ENCODE results near the gene PTPRK.

PTPRK gene

DNA sequence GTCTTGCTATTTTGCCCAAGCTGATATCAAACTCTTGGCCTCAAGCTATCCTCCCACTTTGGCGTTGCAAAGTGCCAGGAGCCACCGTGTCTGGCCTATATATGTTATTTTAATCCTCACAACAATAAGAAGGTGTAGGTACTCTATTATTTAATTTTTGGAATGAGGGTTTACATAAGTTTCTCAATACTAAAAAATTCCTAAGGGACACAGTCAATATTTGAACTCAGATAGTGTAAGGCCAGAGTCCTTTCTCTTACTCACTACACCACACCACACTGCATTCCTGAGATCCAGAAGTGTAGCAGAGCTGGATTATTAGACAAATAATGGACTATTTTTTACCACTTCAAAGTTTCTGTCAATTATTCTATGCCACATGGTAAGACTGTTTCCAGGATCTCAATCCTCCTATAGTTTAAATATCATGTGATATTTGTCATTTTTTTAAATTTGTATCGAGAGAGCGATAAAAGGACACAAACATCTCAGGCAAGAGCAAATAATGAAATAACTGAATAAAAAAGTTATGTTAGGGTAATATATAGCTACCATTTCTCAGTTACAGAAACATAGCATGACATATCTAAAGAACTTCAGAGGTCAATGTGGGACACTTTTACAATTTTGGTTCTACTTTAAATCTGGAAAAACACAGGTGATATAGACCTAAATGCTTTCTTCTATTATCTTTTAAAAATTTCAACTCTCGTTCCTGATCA lies 457.4 kb downstream of the PTPRK start:
- Histone ChIP-seq H3K27ac (no peak overlapping the region), H3K4me3 (no peak overlapping the region)
- TF ChIP-seq, protein P1, sequence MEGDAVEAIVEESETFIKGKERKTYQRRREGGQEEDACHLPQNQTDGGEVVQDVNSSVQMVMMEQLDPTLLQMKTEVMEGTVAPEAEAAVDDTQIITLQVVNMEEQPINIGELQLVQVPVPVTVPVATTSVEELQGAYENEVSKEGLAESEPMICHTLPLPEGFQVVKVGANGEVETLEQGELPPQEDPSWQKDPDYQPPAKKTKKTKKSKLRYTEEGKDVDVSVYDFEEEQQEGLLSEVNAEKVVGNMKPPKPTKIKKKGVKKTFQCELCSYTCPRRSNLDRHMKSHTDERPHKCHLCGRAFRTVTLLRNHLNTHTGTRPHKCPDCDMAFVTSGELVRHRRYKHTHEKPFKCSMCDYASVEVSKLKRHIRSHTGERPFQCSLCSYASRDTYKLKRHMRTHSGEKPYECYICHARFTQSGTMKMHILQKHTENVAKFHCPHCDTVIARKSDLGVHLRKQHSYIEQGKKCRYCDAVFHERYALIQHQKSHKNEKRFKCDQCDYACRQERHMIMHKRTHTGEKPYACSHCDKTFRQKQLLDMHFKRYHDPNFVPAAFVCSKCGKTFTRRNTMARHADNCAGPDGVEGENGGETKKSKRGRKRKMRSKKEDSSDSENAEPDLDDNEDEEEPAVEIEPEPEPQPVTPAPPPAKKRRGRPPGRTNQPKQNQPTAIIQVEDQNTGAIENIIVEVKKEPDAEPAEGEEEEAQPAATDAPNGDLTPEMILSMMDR (IDR thresholded peaks at IDR 0.05): no peak
- no peak for DNase-seq (ENCODE audit: low spot score)

DNA sequence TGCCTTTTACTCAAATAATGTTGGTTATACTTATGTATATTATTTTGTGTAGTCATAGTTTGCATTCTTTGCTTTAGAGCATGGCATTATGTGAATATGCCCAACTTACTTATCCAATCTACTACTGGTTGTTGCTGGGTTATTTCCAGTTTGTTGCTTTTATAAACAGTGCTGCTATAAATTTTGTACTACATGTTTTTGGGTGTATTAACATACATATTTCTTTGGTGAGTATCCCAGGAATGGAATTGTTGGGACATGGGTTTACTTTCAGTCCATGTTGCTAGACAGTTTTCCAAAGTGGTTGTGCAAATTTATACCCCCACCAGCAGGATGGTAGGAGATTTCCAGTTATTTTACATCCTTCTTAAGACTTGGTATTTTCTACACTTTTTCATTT lies 462.5 kb downstream of the PTPRK start:
- TF ChIP-seq, protein P1 (IDR thresholded peaks at IDR 0.05): no peak
- Histone ChIP-seq H3K27ac (no peak overlapping the region), H3K4me3 (no peak overlapping the region)
- DNase-seq (ENCODE audit: low spot score): no peak

DNA sequence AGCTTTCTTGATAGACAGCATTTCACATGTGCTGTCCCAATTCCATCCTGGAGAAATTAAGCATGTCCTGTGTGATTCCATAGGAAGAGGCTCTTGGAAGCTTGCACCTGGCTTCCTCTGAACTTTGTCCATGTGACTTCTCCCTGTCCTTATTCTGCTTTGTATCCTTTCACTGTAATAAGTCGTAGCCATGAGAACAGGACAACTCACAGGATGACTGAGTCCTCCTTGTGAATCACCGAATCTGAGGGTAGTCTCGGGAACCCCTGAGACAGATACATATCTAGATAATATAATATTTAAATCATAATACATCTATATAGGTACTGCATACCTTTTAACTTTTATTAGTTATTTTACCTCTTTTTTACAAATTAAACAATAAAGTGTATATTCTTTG lies 462.9 kb downstream of the PTPRK start:
- Histone ChIP-seq H3K27ac (no peak overlapping the region), H3K4me3 (no peak overlapping the region)
- TF ChIP-seq, protein P1 (IDR thresholded peaks at IDR 0.05): no peak
- DNase-seq (ENCODE audit: low spot score): no peak

DNA sequence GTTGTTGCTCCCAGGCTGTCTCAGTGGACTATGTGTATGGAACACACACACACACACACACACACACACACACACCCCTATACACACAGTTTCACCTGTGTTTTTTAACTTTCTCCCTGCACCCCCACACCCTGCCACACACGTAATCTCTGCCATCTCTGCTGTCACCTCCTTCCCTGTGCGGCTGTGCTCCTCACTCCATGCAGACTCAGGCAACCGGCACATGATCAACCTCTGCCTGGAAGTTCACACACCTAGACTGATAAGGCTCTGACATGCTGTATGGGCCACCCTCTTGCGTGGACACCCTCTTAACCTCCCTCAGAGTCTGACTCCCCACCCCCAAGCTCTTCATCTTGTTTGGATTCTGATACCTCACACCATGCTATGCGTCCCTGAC lies 467.3 kb downstream of the PTPRK start:
- TF ChIP-seq, protein P1 (IDR thresholded peaks at IDR 0.05): no peak
- Histone ChIP-seq H3K27ac (no peak overlapping the region), H3K4me3 (no peak overlapping the region)
- no peak for DNase-seq (ENCODE audit: low spot score)

DNA sequence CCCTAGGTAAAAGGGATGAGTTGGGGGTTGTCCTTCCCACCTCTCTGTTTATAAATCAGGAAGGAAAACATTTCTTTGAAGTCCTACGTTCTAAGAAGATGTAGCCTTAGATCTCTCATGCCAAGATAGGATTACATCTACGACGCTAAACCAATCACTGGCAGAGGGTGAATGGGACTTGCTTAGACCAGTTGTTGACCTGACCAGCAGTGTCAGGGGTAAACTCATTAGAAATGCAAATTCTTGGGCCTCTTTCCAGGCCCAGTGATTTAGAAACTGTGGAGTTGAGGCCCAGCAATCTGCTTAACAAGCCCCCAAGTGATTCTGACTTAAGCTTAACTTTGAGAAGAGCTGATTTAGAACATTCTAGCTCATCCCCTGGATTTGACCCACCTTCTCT lies 472.4 kb downstream of the PTPRK start:
- H3K27ac ChIP-seq: no peak overlapping the region
- H3K4me3 ChIP-seq: no peak overlapping the region
- TF ChIP-seq, protein P1 (IDR thresholded peaks at IDR 0.05): no peak
- DNase-seq (ENCODE audit: low spot score): no peak

DNA sequence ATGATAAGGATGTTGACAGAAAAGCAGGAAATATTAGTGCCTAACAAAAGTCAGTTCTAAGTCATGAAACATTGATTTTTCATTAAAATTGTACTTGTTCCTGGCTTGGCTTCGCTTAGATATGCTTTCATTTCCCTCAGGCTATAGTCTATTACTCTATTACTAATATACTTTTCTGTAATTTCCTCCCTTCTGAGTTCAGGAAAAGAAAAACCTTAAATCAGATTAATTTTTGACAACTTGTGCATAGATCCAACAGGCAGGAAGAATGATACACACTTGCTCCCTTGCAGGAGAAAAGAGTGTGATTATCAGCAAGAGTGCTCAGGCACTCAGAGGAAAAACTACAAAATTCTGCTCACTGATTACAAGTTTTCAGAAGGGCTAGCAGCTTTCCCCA lies 474.4 kb downstream of the PTPRK start:
- Histone ChIP-seq H3K27ac (no peak overlapping the region), H3K4me3 (no peak overlapping the region)
- TF ChIP-seq, protein P1 (IDR thresholded peaks at IDR 0.05): no peak
- DNase-seq (ENCODE audit: low spot score): no peak

DNA sequence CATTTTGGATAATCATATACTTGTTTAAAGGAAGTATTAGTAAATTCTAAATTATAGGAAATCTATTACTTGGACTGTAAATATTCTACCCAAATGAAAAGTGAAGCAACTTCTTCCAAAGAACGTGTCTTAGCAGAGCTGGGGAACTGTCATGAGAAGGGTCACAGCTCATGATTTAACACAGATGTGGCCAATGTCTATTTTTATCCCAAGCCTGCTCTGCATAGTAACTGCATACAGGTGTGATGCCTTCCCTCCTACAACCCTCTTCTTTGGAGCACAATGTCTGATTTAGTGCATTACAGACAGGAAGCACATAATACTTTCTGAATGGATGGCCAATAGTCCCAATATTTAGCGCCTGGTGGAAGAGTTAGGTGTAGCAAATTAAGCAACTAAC lies 480.9 kb downstream of the PTPRK start:
- DNase-seq (ENCODE audit: low spot score): no peak
- TF ChIP-seq, protein P1 (IDR thresholded peaks at IDR 0.05): no peak
- Histone ChIP-seq H3K4me3 (no peak overlapping the region), H3K27ac (no peak overlapping the region)

Measured in coronary artery (tissue), 2 donors.